OCI-M1 (cell line): ENCODE results near the gene DNAJC3.
"Not testable (repeated sequence)": the region's sequence is repeated elsewhere in the genome, so short reads cannot be mapped to it uniquely, and the experiment has no call there.

Experiments
- DNase-seq: peaks from one replicate; lab custom pipeline; 2025; lab: John Stamatoyannopoulos, UW

The DNAJC3 gene, protein sequence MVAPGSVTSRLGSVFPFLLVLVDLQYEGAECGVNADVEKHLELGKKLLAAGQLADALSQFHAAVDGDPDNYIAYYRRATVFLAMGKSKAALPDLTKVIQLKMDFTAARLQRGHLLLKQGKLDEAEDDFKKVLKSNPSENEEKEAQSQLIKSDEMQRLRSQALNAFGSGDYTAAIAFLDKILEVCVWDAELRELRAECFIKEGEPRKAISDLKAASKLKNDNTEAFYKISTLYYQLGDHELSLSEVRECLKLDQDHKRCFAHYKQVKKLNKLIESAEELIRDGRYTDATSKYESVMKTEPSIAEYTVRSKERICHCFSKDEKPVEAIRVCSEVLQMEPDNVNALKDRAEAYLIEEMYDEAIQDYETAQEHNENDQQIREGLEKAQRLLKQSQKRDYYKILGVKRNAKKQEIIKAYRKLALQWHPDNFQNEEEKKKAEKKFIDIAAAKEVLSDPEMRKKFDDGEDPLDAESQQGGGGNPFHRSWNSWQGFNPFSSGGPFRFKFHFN

DNA sequence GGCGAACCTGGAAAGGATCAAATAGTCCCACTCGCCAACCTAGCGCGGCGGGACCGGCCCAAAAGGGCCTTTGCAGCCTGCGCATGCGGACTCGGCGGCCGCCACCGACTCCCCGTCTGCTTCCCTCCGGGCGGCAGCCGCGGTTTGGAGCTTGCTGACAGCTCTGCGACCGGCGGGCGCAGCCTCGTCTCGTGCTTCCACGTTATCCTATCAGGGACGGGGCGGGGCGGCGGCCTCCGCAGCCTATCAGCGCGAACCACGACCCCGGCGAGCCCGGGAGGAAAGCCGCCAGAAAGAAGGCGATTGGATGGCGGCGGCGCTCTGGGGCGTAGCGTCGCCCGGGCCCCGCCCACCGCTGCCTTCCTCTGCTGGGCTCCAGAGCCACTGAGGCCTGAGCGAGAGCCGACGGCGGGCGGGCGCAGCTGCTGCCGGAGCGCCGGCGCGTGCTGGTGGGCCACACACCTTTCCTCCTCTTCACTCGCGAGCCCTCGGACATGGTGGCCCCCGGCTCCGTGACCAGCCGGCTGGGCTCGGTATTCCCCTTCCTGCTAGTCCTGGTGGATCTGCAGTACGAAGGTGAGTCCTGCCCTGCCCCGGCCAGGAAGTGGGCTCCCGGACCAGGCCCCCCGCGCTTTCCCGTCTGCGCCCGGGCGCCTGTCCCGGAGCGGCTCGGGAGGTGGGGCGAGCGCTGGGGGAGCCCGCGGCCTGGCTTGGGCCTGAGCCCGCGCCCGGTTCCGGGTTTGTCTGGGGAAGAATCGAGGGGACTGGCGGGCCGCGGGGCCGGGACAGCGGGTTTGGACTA, at the start of gene DNAJC3:
DNAJC3 (plus strand) TSS at position 378 of the 802 bp plus-strand sequence; CDS start at position 495, 117 bp downstream.
- DNase-seq: peak; percentile 98

DNA sequence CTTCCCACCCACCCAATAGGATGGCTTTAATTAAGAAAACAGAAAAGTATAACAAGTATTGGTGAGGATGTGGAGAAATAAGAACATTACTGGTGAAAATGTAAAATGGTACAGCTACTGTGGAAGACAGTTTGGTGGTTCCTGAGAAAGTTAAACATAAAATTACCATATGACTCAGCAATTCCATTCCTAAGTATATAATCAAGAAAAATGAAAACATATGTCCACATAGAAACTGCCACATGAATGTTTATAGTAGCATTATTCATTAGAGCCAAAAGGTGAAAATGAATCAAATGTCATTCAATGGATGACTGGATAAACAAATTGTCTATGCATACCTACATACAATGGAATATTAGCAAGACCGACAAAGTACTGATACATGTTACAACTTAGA, 49.3 kb upstream of the DNAJC3 start:
- DNase-seq: no peak

DNA sequence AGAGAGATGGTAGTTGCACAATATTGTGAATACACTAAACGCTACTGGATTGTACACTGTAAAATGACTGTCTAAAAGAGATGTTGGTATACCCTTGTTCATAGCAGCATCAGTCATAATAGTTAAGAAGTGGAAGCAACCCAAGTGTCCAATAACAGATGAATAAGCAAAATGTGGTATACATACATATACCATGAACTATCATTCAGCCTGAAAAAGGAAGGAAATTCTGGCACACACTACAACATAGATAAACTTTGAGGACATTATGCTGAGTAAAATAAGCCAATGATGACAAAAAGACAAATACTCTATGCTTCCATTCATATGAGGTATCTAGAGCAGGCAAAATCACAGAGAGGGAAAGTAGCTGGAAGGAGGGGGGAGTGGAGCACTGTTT, 48.5 kb upstream of the DNAJC3 start:
- no peak for DNase-seq

DNA sequence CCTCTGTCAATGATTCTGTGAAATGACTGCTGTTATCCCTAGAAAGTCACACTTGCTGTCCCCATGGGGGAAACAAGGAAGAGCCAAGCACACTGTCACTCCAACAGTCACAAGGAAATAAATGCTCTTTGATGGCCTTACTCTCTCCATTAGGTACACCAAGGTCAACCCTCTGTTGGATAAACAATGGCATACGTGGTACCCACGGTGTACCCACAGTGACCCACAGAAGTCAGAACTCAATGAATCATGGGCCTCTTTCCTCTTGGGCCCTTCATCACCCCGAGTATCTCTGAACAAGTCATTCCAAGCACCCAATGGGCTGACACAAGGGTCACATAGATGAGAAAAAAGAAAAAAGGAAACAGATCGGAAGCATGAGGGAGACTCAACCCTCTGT, 47.9 kb upstream of the DNAJC3 start:
- no peak for DNase-seq

- no peak for DNase-seq
Observed at GRCh38 chr13:95630593-95630992, 46.3 kb upstream of the DNAJC3 start.

DNA sequence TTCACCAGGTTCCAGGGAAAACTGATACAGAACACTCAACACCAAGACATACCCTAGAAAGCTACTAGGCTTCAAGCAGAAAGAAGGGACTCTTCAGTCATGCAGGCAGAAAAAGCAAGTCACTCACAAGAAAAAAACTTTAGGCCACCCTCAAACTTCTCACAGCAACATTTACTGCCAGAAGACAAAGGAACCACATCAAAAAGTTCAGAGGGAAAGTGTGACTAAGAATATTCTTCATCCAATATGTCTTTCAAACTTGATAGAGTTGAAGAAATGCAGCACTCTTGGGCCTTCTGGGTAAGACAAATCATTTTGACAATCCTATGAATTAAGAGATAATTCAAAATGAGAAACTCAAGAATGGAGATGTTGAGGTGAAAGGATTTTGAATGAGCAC, 40.1 kb upstream of the DNAJC3 start:
- peak; percentile 21 for DNase-seq

GRCh38 chr13:95641291-95642027, 35.5 kb upstream of the DNAJC3 start:
- no peak for DNase-seq

DNA sequence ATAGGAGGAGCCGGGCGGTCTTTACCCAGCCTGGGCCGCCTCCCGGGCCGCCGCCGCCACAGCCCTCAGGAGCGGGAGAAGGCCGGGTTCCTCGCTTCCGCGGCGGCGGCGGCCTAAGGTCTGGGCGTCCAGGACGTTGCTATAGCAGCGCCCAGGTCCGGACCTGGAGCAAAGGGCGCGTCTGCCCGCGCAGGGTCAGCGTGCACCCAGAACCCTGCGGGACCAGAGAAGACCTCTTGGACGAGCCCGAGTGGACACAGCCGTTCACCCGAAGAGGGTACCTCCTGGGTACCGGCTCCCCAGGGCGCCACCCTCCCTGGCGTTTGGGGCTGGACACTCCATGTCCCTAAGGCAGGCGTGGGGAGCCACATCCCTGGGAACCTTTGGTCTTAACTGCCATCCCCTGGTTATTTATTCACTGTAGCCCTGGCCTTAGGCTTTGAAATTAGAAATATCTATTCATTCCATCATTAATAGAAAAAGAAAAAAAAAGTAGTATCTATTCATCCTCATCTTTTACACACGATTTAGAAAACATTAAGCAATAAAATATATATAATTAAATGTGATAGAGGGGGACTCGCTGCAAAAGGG, 34.8 kb upstream of the DNAJC3 start:
- DNase-seq: no peak

DNA sequence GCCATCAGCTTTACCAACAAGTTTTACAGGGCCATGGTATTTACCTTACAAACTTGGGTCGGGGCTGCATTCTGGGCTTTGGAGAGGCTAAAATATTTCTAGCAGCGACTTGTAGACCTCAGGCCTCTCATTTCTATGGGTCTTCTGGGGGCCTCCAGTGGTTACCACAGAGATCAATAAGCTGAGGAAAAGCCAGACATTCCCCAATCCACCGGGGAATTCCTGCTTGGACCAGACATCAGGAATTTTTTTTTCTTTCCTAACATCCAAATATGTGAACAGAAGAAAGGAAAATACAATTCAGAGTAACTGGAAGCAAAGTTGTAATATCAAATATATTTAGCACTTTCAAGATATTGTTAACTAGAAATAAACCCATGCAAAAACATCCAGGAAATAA, 33.9 kb upstream of the DNAJC3 start:
- DNase-seq: no peak

DNA sequence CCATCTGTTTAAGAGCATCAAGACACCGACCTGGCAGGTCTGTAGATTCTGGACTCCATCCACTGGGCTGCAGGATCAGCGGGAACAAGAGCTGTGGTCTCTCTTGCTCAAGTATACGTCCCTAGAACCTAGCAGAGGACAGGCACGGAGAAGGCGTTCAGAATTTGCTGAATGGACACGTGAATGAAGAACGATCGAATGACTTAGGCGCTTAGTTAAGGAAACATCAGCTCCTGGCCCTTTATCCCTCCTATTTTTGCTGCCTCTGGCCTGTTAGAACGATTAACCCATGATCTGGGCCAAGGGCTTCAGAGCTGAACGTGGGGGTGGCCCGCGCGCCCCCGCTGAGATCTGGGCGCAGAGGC, 33.4 kb upstream of the DNAJC3 start:
- no peak for DNase-seq

GRCh38 chr13:95643936-95644598, 32.9 kb upstream of the DNAJC3 start:
- DNase-seq: no peak

GRCh38 chr13:95644601-95645052, 32.3 kb upstream of the DNAJC3 start, which contains the start of gene DZIP1:
Gene DZIP1, minus strand, starts transcription at chr13:95644706. Its CDS starts 2,677 bp downstream, at chr13:95642029.
- no peak for DNase-seq

- DNase-seq: no peak
Observed at GRCh38 chr13:95647321-95647720, 29.6 kb upstream of the DNAJC3 start.

DNA sequence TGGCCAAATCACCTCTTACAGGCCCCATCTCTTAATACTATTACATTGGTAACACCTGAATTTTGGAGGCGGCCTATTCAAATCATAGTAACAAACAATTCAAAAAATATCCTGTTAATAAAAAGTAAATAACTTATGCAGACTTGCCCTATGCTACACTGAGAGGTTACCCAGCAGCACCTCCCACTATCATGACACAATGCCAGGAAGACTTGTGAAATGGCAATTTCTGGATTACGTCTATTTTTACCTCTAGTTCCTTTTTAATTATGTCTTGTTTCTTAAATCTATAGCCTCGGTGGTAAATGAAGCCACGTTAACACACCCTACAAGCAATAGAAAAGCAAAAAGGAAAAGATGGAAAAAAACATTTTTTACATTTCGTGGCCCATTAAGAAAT, 26.2 kb upstream of the DNAJC3 start:
- DNase-seq: no peak

DNA sequence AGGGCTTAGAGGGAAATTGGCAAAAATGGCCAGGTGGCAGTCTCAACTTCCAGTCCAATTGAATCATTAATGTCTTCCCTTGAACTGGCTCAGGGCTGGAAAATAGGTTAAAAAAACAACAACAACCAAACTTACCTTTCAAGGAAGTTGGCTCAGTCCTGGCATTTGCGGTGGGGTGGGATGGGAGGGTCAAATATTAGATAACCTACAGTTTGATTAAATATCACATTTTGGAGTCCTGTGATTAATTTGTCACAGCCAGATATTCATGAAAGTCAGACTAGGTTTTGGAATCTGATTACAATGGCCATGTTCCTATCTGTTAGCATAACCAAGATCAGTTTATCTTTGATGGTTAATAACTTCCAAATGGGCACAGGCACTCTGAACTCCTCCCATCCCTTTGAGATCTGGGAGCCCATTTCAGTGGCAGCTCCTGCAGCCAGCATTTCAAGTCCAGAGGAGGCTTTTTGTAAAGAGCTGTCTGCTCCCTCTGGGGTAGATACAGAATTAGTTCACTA, 24.6 kb upstream of the DNAJC3 start:
- no peak for DNase-seq

DNA sequence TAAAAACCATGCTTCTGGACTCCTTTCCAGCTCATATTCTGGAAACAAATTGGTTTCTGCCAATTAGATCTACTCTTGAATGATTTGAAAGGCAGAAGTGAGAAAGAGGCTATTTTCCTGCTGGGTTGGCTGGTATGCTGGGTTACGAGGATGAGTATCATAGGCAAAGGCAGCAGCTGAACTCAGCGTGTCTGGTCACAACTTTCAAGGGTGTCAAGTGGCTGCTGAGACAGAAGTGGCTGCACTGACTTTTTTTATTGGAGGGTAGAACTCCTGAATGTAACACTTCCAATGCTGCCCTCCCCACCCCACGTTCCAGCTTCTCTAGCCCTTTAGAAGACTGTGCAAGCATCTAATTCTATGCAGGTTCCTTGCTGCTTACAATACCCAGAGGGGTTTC, 24.1 kb upstream of the DNAJC3 start:
- no peak for DNase-seq

- peak; percentile 64 for DNase-seq
Observed at GRCh38 chr13:95656386-95657015, 20.4 kb upstream of the DNAJC3 start.

DNA sequence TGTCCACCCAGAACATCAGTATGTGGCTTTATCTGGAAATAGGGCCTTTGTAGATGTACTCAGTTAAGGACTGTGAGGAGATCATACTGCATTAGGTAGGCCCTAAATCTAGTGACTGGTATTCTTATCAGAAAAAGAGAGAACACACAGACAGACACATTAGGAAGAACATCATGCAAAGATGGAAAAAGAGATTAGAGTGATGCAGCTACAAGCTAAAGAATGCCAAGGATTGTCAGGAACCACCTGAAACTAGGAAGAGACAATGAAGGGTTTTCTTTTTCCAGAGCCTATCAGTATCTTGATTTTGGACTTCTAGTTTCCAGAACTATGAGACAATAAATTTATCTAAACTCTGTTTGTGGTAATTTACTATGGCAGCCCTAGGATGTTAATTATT, 17.4 kb upstream of the DNAJC3 start:
- DNase-seq: no peak

GRCh38 chr13:95660981-95661581, 15.9 kb upstream of the DNAJC3 start:
- DNase-seq: peak; percentile 81

DNA sequence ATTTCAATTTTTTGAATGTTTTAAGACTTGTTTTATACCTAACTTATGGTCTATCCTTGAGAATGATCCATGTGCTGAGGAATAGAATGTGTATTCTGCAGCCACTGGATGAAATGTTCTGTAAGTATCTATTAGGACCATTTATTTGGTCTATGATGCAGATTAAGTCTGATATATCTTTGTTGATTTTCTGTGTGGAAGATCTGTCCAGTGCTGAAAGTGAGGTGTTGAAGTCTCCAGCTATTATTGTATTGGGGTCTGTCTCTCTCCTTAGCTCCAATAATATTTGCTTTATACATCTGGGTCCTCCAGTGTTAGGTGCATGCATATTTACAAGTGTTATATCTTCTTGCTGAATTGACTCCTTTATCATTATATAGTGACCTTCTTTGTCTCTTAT, 9.7 kb upstream of the DNAJC3 start:
- DNase-seq: not testable (repeated sequence)
